HG02571 (cell line): ENCODE measurements around the gene PRLR.

Source experiments
- ATAC-seq: cut with Tn5 transposase; IDR thresholded peaks from one replicate; pipeline ENCODE4 v1.9.1; 2021; ENCODE audit warnings: mild to moderate bottlenecking, moderate library complexity; ENCODE audit not compliant: unreplicated experiment

Gene PRLR

DNA sequence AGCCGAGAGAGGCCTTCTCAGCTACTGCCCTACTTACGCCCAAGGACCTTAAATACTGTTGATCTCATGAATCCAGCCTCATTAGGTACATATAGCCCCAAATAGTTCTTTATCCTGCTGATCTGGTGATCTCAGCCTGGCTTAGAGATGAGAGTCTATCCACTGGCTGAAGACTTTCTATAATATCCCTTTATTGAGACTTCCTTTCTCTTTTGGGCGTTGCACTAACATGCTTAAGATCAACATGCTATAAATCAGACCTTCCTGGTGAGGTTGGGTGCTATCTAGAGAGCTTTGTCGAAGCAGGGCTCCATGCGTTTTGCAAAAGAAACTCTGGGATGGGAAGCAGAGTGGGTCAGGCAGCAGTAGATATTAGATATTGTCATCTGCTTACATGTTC lies 138.6 kb downstream of the PRLR start:
- ATAC-seq, result no peak

DNA sequence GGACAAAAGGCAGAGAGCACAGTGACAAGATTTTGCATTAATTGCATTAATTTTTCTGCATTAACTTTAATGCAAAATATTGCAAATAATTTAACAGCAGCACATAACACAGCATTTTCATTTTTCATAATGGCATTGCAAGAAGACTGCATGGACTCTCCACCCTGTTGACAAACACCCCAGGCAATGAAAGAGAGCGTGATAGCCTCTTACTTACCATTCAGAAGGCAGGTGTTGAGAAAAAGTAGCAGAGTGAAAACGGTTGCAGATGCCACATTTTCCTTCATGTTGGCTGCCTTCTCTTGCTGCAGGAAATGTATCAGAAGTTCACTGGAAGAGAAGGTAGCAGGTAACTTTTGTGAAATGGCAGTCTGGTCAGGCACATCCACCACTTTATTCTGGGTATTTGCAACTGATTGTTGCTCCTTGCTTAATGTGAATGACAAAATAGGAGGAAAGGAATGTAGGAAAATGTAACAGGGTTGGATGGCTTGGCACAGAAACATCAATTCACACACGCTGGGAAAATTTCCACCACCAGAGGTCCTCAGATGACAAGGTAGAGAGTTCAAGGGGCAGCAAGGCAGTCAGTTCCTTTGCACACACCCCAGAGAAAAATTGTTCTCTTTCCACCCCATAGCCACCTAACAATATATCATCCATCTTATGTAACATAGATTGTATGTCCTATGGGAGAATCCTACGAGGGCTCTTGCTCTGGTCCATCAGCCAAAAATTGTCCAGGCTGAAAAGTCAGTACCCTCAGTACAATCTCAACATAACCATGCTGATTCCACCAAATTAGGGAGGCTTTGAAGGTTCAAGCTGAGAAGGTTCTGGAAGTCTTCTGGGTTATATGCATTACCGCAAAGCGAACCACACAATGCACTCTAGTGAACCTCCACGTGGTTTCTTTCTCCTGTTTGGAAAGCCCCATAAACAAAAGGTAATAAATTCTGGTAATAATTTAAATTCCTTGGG lies 140.7 kb downstream of the PRLR start:
- ATAC-seq, result no peak

DNA sequence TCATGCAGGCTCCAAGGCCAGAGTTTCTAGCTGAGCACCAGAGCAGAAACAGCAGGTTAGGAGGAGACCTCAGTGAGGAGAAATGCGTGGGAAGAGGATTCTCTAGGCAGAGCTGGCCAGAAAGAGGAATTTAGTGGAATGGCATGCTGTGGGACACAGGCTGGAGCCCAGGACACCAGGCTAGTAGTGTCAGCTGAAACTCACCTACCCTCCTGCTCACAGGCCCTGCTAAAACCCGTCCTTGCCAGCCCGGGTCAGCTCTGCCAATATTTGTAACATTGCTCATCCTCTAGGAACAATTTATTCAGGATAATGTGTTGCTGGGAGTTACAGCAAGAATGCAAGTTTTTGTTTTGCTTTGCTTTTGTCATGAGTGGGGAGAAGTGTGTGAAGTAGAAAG lies 142.3 kb downstream of the PRLR start:
- ATAC-seq, result no peak

DNA sequence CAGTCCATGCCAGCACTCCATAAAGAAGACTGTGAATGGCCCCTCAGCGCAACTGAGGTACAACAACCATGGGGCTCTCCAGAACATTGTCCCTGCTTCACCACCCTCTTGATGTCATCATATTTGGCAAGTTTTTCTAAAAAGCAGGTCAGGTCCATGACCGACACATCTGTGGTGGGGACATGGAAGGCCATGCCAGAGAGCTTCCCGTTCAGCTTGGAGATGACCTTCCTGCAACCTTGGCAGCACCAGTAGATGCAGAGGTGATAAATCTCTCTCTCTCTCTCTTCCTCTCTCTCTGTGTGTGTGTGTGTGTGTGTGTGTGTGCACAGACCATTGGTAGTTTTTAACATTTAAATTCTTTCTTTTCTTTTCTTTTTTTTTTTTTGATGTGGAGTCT lies 147.1 kb downstream of the PRLR start:
- ATAC-seq, result no peak

DNA sequence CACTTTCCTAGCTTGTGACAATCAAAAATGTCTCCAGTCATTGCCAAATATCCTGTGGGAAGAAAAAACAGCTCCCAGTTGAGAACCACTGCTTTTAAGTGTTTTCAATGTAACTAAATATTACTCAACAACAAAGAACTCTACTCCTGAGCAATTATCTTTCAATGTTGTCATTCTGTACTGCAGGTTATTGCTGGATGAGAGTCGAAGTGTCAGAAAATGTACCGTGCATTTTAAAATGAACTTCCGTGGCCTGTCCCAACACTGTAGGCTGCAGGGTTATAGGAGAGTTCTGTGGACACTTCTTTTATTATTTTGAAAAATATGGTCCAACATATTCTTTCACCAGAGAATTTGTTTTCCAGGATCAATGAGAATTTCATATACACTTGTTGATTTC lies 147.8 kb downstream of the PRLR start:
- ATAC-seq, result no peak

DNA sequence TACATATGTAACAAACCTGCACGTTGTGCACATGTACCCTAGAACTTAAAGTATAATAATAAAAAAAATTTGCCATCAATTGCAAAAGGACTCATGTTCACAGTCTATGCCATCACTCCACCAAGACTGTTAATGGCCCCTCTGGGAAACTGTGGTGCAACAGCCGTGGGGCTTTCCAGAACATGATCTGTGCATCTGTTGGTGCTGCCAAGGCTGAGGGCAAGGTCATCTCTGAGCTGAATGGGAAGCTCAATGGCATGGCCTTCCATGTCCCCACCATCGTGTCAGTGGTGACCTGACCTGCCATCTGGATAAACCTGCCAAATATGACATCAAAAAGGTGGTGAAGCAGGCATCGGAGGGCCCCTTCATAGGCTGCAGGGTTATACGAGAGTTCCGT lies 149.2 kb downstream of the PRLR start:
- ATAC-seq, result no peak

DNA sequence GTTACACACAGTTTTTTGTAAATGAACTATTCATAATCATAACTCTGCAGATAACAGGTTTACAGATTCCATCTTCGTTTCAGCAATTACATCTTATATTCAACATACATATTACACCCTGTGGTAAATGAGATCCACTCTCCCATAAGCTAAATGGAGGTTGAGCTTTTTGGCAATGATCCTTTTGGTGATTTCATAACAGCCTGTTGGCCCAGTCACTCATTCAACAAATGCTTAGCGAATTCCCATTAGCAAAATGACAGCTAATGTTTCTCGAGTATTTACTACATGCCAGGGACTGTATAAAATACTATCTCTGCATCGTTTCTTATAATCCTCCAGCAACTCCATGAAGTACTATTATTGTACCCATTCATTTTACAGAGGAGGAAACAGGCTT lies 157.1 kb downstream of the PRLR start:
- no peak for ATAC-seq

DNA sequence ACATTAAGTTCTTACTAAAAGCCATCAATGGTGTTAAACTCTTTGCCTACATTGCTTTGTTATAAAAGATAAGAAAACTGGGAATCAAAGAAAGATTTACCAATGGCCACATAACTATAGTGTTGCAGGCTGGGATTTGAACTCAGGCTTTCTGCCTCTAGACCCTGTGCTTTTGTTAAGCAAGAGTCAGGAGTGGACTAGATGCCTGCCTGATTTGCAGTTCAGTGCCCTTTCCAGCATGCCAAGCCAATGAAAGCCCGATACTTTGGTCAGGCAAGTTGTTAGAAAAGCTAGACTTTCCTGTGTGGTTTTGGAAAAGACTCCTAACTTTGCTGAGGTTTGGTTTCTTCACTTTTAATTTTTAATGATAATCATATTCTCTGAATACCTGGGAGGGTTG lies 161.1 kb downstream of the PRLR start:
- ATAC-seq, result no peak

DNA sequence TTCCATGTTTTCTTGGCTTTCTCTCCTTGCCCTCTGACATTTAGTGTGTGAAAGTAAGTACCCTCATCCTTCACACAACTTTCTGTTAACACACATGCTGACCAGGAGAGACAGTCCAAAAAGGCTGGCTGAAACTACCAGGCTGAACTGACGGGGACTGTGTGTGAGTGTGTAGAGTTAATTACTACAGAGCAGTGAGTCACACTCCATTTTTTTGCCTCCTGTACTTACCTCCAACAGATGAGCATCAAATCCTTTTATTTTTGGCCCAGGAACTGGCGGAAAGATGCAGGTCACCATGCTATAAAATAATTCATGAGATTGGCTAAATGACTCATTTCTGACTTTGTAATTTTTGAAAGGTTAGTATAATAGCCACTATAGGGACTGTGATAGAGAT lies 162.3 kb downstream of the PRLR start:
- ATAC-seq, result no peak

DNA sequence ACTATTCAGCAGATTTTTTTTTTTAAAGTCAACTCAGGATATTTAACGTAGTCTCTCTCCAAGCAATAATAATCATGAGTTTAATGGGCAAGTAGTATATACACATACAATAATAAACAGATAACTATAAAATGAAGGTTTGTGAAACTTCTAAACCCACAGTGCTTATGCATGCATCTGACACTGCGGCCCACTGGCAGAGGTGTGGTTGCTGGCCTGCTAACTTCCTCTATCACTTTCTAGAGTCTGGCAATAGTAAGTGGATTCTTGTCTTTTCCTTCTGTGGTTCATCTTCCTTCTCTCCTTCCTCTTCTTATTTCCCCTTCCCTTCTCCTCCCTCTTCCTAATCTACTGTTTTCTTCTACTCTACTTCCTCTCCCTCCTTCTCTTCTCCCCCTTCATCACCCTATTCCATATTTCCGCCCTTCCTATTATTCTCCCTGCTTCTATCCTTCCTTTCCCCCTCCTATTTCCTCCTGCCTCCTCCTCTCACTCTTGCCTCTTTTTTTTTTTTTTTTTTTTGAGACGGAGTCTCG lies 164.0 kb downstream of the PRLR start:
- ATAC-seq, result no peak

DNA sequence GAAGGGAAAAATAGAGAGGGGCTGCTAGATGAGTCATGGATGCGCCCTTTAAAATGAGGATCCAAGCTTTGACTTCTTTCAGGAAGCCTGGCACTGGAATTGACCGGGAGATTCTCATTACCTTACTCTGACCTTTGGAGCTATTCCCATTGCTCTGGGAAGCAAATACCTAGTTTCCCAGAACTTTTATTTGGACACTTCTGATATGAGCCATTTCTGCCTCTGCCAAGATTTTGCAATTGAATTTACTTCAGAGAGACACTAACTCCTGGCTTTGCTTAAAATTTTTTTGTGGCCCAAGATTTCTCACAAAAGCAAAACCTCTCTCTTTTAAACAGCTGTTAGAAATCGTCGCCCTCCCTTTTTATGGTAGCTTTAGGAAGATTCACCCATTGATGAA lies 166.9 kb downstream of the PRLR start:
- no peak for ATAC-seq

DNA sequence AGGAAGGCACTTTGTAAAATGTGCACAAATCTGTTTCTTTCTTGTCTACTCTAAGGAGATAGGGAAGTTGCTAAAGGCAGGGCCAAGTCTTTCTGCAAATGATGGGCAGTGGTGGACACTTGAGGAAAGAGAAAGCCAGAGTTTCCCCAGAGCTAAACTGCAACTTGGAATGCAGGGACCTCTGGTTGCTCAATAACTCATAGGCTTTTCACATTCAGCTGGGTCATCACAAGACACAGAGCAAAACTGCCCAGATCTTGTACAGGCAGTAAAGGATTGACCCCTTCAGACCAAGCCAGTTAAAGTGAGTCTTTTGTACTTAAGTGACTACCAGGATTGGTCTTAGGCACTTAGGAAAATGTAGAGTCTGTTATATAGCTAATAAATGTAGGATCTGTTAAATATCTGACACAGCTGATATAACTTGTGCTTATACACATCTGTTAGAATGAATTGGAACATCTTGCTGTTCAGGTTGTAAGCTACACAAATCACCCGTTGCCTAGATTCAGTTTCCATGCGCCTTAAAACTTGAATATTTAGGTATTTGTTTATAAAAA lies 169.0 kb downstream of the PRLR start:
- ATAC-seq, result no peak

DNA sequence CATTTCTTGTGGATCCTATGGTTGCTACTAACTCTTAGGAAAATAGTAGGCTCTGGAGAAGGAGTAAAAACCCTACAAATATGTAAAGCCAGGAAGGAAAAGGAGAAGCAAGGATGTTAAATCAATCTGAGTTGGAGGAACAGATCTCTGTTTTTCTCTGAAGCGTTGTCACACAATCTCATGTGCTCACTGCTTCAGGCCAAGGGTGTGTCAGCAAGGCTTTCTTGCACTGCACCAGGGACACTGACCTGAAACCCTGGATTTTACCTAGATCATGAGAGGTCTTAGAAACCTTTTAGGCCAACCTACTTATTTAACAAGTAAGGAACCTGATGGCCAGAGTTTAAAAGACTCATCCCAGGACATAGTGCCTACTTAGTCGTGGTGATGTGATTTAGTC lies 170.1 kb downstream of the PRLR start:
- ATAC-seq, result no peak

DNA sequence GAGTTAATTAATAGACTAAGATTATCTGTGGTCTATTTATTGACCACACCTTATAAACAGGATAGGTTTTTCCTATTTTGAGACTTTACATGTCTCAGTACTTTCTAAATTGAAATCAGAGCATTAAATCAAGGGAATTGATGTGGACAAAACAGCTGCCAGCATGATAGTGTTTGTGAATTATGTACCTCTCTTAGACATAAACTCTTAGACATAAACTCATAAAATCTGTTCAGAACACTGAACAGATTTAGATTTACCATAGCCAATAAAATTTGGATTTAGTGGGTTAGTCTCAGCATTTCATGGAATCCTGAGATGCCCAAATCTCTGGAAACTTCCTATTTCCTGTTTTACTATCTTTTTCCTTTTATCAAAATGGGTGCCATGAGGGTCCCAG lies 171.0 kb downstream of the PRLR start:
- ATAC-seq, result no peak

DNA sequence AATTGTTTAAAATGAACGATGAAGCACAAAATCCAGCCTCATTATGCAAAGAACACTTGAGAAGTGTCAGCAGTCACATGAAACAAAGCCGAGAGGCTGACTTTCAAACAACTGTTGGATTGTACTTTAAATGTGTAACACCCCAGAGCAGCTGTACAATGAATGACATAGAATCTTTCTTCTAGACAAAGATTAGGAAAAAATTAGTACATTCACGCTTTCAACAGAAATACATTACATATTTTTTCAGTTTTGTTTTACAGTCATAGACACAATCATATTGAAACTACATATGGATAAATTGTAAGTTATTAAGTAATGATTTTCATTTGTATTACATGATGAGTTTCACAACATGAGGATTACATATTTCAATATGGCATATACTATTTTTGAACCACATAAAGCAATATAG lies 171.9 kb downstream of the PRLR start:
- peak; percentile 71 for ATAC-seq

DNA sequence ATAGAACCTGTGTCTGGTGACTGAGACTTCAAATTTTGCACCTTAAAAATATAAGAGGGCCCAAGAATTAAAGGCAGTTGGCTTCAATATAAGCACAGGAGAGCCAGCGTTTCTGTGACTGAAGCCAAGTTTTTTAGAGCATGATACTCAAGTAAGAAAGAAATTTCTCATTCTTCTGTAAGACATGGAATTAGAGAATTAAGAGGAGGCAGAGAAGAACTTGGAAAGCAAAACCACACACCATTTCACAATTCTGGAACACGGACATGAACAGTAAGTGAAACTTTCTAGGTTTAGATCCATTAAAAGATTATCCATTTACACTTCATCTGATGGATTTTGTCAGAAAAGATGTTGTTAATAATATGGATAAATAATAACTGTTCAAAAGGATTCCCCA lies 173.6 kb downstream of the PRLR start:
- no peak for ATAC-seq

DNA sequence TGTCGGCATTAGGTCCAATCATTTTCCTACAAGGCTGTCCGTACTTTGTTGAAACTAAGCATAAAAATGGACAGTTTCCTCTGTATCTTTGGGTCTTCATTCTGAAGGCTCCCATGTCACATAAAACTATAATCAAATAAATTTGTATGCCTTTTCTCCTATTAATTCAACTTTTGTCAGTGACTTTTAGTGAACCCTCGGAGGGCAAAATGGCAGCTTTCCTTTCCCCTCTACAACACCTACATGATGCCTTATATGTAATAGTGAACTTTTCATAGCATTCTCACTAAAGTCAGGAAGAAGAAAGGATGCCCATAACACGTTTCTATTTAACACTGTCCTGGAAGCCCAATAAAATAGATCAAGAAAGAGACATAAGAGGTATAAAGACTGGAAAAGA lies 177.4 kb downstream of the PRLR start:
- no peak for ATAC-seq

DNA sequence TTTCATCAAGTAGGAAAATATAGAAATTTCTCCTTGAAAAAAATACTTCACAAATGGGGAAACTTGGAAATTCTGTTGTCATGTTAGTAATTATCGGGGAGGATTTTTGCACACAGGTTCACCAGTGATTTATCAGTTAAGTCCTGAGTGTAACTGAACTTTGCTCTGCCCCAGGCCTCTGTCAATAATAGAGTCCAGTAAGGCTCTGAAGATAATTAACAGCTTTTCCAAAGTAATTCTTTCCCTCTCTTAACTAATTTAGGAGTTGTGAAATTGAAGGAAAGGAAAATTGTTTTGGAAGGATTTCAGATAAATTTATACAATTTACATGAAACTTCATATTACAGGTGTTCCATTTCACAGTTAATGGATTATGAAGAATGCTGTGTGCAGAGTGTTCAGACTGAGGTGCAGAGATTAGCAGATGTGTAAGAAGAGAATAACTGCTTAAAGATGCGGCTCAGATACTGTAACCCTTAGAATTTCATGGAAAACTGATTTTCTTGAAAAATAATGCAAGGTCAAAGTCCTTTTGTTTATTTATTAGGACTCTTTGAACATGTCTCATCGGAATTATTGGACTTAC lies 179.7 kb downstream of the PRLR start:
- ATAC-seq, result no peak

DNA sequence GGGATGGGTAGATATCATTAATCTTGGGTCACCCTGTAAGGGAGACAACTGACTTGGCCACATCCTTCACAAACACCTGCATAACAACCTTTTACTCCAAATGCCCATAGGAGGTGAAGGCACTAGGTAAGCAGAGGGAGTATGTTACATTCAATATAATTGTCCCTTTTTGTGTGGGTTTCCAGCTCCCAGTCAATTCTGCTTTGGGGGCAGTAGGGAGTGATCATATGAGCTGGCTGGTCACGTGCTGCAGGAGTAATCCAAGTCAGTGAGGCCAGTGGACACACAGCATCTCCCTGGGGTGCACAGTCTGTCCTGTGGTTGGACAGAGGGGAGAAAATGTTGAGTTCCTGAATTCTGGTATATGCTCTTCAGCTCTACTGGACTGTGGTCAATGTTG lies 181.4 kb downstream of the PRLR start:
- no peak for ATAC-seq

DNA sequence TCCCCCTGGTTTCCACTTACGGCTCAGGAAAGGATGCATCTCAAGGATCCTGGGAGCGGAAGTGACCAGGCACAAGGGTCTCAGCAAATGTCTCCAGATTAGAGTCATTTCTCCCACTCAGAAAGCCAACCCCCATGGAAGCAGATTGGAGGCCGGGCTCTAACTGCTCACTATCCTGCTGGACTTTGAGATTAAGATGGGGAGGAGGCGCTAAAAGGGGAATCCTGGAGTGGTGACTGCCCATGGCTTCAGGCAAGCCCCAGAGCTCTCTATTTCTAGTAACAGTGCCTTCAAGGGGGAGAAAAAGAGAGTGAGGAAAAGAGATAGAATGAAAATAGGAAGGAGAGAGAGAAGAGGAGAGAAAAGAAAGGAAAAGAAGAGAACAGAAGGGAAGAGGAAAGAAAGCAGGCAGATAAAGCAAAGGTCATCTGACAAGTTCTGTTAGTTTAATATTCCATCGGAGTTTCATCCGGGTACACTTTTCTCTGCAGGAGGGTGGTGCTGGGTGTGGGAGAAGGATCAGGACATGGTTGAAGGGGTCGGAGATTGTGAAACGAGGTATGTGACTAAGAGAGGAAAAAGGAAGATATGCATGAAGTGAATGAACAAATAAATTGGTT lies 182.4 kb downstream of the PRLR start, which contains the start of gene AGXT2:
Gene AGXT2, minus strand, starts transcription at position 165 of the 620 bp plus-strand sequence. Its CDS starts 57 bp downstream, at position 108.
- ATAC-seq, result no peak

DNA sequence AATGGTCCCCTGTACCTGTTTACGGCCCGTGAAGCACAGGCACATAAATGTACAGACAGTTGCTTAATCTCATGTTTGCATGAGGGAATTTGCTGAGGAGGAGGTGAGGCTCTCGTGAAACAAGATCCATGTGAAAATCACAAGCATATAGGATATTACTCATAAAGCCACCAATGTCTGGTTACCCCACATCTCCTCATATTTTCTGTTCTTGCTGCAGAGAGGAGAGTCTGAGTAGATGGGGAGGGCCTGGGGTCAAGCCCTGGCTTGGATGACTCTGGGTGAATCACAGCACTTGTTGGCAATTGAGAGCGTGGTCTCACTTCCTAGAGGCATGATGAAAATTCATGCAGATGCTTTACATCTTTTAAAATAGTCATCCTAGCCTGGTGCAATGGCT lies 183.5 kb downstream of the PRLR start:
- no peak for ATAC-seq
